Measurements from ENCODE around the gene SRD5A1.
"Not testable (repeated sequence)": the region's sequence is repeated elsewhere in the genome, so short reads cannot be mapped to it uniquely, and the experiment has no call there.

SRD5A1 gene

DNA sequence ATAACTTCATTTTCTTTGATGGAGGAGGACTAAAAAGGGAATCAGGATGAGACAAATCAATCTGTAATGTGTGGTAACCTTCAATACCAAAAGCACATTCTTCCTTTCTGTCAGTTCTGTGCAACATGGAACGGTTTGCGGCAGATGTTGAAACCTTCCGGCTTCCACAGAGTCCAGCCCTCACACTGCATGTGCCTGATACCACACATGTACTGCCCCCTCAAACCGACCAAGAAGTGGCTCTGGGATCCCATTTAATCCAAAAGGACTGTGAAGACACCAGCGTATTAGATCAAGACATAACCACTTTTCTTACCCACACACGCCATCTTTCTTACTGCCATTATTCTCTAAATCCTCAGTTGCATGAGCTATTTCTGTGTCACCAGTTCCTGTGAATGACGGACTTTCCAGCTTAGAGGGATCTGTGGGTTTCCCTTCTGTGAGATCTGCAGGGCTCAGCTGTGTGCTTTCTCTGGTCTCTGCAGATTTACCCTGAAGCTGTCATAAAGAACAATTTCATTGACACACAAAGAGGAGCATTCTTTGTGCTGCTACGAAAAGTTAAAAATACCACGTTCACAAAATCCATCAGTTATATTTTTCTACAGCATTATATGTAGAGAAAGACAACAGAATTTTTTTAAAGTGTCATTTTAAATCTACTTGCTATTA, 26.2 kb upstream of the SRD5A1 start:
- no peak for DNase-seq

DNA sequence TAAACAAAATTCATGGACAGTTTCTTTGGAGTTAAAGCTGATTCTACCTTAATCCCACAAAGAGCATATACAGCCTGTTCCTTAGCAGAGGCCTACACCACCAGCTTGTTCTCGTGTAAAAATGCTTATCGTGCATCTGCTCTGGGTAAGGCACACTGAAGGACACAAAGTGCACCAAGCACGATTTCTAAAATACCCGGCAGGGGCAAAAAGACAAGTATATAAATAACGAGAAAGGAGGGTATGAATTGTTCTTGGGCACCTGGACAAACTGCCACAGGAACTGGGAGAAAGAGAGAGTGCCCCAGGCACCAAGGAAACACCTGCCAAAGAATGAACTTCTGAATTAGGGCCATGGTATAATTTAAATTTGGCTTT, 25.7 kb upstream of the SRD5A1 start:
- no peak for DNase-seq

DNA sequence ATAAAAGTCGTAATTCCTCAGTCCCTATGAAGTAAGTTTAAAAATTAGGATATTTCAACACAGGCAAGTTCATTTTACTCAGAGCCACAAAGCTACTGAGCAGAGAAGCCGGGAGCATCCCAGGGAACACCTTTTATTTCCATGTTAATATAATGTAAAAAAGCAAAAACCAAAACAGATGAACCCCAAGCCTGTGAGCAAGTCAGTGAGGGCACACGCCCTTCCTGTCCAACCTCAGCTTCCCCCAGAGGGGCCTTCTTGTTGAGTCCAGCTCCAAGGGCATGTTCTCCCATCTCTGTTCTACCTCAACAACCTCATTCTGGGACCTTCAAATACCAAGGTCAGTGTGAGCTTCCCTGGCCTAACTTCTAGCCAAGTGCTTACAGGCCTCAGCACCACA, 25.2 kb upstream of the SRD5A1 start:
- DNase-seq: no peak

DNA sequence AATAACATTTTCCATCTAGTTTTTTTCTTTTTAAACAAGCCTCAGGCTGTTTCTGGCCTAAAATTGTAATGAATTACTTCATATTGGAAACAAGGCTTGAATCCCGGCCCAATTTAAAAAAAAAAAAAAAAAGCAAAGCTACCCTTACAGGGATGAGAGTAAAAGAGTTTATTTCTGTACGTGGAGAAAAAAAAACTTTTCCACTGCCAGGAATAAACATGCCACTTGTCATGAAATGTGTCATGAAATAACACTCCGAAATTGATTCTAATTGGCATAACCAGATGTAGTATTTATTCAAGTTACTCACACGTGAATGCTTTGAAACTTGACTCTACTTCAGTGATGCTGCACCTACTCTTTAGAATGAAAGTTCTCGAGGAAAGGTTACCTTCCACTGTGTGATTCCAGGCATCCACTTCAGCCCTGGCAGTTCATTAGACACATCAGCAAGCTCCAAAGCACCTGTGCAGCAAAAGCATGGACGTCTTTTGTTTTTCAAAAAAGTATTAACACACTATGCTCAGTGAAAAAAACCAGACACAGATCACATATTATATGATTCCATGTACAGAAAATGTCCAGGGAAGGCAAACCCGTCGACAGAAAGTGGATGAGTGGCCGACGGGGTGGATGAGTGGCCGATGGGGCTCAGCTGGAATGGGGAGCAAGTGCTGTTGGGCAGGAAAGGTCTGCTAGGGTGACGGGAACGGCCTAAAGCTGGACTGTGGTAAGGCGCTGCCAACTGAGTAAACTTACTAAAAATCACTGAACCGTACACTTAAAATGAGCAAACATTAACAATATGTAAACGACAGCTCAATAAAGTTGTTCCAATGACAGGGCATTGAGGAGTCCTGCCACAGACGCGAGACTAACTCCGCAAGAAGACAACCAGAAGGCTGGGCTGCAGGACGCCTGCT, 21.6 kb upstream of the SRD5A1 start:
- no peak for DNase-seq

DNA sequence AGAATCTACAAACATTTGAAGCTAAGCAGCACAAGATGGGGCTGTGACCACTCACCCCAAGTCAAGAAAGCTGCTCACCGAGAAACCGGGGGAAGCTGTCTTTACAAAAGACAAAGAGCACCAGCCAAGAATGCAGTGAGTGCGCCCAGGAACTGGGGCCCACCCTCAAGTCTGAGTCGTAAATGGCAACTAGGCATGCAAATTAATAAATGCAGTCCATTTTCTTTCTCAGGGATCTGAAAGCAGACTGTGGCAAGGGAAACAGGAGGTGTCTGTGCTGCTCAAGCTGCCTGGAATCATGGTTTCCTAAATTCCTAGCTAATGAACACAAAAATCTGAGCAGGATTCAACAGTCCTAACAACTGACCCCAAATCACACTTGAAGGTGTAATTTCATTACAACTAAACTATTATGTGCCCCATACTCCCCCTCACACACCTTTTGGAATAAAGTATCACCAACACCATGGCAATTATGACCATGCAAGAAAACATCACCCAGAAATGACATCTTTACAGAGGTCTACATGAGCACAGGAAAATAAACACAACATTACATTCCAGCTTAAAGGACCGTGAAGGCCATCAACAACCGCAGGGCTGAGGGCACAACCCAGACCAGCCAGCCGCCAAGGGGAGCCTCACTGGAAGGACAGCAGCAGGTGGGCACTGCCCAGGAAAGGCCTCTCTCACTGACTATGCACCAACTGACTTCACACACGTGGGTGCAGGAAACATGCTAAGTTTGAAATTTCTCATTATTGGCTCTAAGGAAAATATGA, 18.0 kb upstream of the SRD5A1 start:
- DNase-seq: no peak

- DNase-seq: no peak
These were observed 16.6 kb upstream of the SRD5A1 start for GRCh38 chr5:6616632-6617031.

DNA sequence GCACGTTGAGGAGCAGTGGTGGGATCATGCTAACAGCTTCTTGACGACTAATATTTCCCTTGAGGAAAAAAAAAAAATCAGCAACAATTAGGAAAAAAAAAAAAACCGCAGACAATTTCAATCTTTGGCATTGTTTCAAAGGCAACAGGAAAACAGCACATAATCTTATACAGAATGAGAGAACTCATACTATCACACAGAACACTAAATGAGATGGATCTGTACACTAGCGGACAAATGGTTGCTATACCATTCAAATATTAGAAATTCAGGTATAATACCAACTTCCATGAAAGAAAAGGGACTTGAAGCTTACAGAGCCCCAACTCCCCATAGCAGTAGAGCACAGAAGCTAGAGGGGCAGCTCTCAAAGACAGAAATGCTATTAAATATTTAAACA, 10.0 kb upstream of the SRD5A1 start:
- no peak for DNase-seq

GRCh38 chr5:6623941-6624340, 9.3 kb upstream of the SRD5A1 start:
- DNase-seq: no peak

DNA sequence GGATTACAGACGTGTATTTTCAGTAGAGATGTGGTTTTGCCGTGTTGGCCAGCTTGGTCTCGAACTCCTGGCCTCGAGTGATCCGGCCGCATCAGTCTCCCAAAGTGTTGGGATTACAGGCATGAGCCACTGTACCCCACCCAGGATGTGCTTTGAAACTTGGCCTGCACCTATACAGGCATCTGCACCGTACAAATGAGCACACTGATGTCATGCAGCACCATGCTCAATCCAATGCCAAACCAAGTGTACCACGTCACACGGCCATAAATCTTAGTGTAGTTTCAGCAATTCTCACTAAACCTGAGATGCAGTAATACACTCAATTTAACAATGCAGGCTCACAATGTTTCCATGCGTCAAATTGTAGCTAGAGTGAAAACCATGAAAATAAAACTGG, 6.7 kb upstream of the SRD5A1 start:
- no peak for DNase-seq

DNA sequence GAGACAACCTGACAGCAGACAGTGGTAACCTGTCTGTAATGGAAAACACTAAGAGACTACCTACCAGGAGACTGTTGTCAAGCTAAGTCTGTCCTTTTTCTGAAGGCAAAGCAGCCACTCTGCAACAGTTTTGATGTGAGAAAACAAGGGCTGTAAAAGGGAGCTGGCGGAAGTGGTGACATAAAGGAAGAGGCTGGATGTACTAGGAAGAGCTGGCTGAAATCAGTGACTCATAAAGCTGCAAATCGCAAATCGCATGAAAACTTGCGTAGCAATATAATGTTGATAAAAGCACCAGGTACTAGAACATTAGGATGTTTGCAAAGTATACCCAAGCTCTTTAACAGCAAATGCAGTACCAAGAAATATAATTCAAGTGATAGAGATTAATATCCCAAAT, 1.8 kb upstream of the SRD5A1 start:
- DNase-seq: no peak

- DNase-seq: no peak
These were observed 834 bp upstream of the SRD5A1 start for GRCh38 chr5:6632324-6632887.

DNA sequence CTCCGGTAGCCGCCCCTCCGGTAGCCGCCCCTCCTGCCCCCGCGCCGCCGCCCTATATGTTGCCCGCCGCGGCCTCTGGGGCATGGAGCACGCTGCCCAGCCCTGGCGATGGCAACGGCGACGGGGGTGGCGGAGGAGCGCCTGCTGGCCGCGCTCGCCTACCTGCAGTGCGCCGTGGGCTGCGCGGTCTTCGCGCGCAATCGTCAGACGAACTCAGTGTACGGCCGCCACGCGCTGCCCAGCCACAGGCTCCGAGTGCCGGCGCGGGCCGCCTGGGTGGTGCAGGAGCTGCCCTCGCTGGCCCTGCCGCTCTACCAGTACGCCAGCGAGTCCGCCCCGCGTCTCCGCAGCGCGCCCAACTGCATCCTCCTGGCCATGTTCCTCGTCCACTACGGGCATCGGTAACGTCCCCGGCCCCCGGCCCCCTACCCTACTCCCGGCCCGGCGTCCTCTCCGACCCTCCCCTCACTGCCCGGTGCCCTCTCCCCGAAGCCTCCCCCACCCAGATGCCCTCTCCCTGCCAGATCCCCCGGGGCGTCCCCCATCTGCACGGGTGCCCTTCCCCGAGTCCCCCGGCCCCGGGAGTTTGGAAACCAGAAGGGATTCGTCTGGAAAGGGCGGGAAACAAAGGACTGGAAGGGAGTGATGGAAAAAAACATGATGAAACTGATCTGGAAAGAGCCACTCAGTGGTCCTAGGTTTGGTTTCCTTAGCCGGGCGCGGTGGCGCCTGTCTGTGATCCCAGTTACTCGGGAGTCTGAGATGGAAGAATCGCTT, 417 bp downstream of the SRD5A1 start:
- no peak for DNase-seq

DNA sequence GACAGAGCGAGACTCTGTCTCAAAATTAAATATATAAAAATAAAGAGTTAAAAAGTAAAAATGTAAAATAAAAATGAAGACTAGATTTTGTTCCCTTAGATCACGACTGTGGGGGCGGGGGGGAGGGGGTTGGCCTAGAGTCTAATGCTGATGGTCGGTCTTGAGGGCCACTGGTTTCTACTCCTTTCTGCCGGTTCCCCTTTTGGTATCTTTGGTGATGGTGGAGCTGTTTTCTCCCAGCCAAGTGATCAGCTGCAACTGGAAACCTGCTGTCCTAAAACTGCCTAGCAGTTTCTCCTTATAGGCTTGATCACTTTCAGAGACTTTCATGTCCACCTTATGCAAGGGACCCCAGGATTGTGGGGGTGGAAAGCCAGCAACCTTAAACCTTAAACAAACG, 1.1 kb downstream of the SRD5A1 start:
- DNase-seq: no peak

GRCh38 chr5:6634788-6635430, 1.7 kb downstream of the SRD5A1 start:
- DNase-seq: no peak

GRCh38 chr5:6636293-6636692, 3.1 kb downstream of the SRD5A1 start:
- no peak for DNase-seq

- no peak for DNase-seq
These were observed 3.8 kb downstream of the SRD5A1 start for GRCh38 chr5:6637022-6637421.

DNA sequence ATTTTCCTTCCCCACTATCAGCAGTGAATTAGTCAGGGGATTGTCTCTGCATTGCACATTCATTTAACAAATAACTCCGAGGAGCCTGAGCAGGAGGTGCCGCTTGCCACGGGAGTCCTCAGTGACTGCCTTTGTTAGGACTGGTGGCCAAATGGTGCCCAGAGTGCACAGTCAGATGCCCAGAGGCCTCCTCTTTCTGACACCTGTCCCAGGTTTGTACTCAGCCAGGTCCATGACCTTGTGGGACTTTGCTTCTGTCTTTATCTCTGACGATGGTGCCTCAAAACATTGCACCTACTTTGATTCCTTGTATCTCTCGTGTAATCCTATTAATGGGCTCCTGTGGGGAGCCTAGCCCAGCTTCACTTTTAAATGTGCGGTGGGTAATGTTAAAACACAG, 4.3 kb downstream of the SRD5A1 start:
- DNase-seq: no peak

DNA sequence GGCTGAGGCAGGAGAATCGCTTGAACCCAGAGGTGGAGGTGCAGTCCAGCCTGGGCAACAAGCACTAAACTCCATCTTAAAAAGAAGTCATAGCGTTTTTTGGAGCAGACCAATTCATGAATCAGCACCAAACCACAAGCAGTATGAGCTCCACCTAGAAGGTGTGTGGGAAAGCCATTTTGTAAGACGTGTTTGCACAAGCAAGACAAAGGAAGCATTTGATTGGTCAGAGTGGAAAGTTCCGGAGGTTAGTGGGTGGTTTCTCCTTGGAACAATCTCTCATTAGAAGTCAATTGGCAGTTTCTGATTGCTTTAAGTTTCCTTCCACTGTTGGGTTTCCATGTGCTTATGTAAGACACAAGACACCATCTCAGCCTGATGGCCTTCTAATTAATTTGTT, 5.0 kb downstream of the SRD5A1 start:
- DNase-seq: no peak

- no peak for DNase-seq
These were observed 9.4 kb downstream of the SRD5A1 start for GRCh38 chr5:6642655-6643054.

DNA sequence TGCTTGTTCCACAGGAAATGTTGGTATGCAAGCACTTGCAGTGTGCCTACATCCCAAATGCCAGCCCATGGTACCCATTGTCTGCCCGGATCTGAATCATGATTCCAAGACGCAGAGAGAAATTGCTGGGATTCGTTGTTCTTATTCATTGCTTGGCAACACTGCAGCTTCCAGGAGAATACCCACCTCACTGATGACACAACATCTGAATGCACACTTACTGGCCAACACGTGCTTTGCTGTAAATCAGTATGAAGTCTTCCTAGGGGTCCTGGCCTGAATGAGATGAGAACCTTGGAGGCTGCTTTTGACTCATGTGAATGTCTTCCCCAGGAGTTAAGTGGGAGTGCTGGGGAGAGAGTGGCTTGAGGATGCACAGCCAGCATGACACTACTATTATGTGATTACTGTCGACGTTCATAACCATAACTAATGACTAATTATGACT, 11.6 kb downstream of the SRD5A1 start:
- DNase-seq: no peak

DNA sequence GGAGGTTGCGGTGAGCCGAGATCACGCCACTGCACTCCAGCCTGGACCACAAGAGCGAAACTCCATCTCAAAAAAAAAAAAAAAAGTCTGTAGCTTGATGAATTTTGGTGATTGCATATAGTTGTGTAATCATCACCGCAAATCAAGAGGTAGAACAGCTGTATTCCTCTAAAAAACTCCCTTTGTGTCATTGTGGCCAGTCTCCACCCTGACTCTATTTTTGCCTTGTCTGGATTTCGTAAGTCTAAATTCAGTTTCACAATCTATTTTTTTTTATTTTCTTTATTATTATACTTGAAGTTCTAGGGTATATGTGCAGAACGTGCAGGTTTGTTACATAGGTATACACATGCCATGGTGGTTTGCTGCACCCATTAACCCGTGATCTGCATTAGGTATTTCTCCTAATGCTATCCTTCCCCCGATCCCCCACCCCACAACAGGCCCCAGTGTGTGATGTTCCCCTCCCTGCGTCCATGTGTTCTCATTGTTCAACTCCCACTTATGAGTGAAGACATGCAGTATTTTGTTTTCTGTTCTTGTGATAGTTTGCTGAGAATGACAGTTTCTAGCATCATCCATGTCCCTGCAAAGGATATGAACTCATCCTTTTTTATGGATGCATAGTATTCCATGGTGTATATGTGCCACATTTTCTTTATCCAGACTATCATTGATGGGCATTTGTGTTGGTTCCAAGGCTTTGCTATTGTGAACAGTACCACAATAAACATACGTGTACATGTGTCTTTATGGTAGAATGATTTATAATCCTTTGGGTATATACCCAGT, 12.5 kb downstream of the SRD5A1 start:
- DNase-seq: not testable (repeated sequence)
